GM21717 (cell line): Measurements from ENCODE around the gene TXNRD2.

ENCODE experiments used
- ATAC-seq: cut with Tn5 transposase; IDR thresholded peaks from one replicate; pipeline ENCODE4 v1.9.1; 2021; ENCODE audit warnings: mild to moderate bottlenecking, moderate library complexity; ENCODE audit not compliant: unreplicated experiment

TXNRD2 gene

GRCh38 chr22:19868773-19869471, 72.7 kb downstream of the TXNRD2 start:
- no peak for ATAC-seq

DNA sequence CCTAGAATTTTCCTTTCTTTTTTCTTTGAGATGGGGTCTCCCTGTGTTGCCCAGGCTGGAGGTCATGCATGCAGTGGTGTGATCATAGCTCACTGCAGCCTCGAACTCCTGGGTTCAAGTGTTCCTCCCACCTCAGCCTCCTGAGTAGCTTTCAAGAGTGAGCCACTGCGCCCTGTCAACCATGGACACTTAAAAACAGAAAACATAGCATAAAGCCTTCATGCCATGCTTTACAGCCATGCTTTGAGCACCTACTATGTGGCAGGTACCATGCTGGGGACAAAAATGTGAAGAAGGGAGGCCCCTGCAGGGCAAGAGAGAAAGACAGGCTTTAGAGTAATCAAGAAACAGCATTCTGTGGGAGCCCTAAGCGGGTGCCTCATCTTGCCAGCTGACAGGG, 73.3 kb downstream of the TXNRD2 start:
- no peak for ATAC-seq

DNA sequence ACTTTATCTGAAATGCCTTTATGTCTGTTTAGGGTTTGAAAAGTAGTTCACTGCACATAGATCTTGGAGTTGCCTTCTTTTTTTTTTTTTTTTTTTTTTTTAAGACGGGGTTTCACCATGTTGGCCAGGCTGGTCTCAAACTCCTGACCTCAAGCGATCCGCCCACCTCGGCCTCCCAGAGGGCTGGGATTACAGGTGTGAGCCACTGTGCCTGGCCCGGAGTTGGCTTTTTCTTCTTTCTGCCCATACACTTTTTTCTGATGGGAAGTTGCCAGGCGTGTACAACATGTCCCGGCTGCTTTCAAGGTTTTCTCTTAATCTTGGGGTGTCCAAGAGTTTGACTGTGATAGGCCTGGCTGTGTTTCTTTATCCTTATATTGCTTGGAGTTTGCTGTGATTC, 74.0 kb downstream of the TXNRD2 start:
- no peak for ATAC-seq

- no peak for ATAC-seq
Measured at GRCh38 chr22:19866665-19867009, 75.0 kb downstream of the TXNRD2 start.

DNA sequence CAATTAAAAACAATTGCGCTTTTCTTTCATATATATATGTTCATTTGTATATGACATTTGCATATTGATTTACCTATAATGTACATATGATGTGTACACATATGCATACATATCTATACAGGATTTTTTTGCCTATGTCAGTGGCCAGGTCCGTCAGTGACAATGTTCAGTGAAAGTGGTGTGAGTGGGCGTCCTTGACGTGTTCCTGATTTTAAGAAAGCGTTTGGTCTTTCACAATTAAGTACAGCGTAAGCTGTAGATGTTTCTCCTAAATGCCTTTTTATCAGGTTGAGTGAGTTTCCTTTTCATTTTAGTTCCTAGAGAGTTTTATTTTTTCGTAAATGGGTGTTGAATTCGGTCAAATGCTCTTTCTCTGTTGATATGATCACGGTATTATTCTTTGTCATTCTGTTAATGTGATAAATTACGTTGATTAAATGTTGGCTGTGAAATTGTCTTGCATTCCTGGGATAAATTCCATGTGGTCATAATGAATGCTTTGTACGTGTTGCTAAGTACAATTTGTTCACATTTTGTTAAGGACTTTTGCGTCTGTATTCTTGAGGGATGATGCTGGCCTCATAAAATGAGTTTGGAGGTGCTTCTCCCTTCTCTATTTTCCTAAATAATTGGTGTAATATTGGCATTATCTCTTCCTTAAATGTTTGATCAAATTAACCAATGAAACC, 76.3 kb downstream of the TXNRD2 start:
- ATAC-seq: no peak

DNA sequence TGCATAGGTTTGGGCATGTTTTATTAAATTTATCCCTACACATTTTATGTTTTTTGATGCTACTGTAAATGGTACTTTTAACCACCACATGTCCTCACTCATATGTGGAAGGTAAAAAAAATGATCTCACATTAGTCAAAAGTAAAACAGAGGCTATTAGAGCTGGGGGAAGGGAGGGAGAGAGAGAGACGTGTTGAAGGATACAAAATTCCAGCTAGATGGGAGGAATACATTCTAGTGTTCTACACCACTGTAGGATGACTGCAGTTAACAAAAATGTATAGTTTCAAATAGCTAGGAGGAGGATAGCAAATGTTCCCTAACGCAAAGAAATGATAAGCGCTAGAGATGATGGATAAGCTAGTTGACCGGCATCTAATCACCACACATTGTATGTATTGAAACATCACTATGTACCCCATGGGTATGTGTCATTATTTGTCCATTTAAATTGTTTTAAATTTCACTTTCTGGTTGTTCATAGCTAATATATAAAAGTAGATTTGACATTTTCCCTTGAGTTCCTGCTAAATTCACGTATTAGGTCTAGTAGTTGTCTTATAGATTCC, 77.0 kb downstream of the TXNRD2 start:
- ATAC-seq: no peak

GRCh38 chr22:19863571-19863970, 78.0 kb downstream of the TXNRD2 start:
- ATAC-seq: no peak

- ATAC-seq: no peak
Measured at GRCh38 chr22:19862619-19863246, 78.9 kb downstream of the TXNRD2 start.

- no peak for ATAC-seq
Measured at GRCh38 chr22:19859861-19860510, 81.6 kb downstream of the TXNRD2 start.

DNA sequence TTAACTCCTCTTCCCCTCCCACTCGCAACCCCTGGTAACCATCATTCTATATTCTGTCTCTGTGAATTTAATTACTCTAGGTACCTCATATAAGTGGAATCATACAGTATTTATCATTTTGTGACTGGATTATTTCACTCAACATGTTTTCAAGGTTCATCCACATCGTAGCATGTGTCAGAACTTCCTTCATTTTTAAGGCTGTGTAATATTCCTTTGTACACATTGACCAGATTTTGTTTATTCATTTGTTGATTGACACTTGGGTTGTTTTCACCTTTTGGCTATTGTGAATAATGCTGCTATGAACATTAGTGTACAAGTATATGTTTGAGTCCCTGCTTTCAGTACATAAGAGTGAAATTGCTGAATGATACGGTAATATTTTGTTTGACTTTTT, 84.2 kb downstream of the TXNRD2 start:
- ATAC-seq: no peak

DNA sequence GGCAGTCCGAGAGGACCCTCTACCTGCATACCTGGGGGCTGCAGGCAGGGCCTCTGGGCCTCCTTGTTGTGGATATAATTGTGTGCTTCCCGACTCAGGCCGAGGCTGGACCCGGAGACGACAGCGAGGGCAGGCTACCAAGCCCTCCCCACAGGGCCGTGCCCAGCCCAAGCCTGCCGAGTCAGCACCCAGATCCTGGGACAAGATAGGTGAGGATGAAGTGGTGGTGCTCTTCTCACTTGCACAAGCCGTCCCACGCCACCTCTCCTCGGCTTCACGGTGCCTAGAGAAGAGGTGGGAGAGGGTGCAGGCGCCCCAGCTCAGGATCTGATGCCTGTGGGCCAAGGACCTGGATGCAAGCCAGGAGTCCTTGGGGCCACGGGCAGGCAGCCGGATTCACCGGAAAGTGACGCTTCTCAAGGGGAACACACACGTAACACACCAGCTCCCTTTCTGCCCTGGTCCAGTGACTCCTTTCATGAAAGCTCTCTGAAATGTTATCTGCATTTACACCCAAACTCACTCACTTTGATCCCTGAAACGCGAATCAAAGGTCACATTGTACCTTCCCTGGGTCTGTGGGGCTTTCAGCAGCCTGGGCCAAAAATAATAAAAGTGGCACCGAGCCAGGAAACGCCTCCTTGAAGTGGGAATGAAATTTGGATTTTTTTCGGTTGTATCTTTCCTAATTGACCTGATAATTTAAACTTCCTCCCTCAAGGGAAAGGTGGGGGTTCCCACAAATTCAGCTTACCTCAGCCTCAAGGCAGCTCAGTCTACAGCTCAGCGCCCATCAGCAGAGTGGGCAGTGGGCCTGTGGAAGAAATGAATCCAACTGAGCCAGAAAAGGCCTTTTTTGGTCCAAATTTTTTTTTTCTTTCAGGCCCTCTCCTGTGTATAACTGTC, 85.9 kb downstream of the TXNRD2 start:
- peak; percentile 14 for ATAC-seq

DNA sequence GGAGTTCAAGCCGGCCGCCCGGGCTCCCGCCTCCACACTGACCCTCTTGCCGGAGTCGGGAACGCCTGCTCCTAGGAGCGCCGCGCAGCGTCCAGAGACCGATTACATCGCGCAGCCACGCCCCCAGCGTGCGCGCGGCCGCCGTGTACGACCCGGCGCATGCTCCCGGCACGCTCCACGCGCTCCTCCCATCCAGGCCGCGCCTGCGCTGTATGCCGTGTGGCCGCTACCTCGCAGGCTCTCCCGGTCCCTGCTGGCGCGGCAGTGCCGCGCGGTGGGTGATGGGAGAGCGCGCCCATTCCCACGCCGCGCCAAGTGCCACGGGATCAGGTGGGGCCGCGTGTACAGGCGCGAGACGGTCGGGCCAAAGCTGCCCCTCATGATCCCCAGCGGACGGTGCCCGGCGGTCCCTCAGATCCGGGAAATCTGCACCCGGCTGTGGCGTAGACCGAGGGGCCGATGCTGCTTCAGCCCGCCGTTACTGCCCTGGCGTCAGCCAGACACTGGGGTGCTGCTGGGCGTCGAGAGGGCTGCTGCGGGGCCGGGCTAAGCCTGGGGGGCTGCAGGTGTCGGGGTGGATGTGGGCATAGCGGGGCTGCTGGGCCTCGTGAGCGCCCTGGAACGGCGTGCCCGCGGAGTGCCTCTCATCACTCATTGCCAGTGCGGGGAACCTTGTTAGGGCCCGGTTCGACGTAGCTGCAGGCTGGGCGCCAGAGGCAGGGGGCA, 86.7 kb downstream of the TXNRD2 start, which contains the start of the genes GNB1L and RTL10:
Gene GNB1L, minus strand, starts transcription at position 97 of the 726 bp plus-strand sequence. CDS start 33,519 bp downstream, outside the sequence.
Gene RTL10, minus strand, starts transcription at position 97 of the 726 bp plus-strand sequence. CDS start 2,613 bp downstream, outside the sequence.
- peak; percentile 67 for ATAC-seq

GRCh38 chr22:19853879-19854777, 87.5 kb downstream of the TXNRD2 start:
- ATAC-seq: peak; percentile 7

GRCh38 chr22:19853058-19853878, 88.3 kb downstream of the TXNRD2 start:
- no peak for ATAC-seq

DNA sequence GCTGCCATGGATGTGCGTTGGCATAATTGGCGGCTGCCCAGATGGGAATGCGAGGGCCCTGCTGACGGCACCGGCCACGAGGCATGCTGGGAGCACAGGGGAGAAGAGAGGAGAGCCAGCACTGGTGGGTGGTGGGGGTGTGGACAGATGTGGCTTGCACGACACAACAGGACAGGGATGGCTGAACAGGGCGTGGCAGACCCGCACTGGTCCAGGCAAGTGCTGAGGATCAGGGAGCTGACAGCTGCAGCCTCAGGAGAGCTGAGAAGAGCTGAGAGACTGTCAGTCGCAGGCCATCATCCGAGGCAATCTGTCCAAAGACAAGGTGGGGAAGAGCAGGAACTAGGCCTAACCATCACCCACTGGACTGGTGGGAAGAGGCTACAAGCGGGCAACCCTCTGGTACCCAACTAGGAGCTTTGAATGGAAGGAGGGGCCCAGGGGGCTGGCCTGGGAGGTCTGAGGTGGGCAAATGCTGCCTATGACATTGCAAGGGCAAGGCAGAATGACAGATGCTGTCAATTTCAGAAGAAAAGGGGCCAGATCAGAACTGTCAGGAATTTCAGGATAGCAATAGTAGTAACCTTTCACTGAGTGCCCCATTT, 89.3 kb downstream of the TXNRD2 start:
- no peak for ATAC-seq

DNA sequence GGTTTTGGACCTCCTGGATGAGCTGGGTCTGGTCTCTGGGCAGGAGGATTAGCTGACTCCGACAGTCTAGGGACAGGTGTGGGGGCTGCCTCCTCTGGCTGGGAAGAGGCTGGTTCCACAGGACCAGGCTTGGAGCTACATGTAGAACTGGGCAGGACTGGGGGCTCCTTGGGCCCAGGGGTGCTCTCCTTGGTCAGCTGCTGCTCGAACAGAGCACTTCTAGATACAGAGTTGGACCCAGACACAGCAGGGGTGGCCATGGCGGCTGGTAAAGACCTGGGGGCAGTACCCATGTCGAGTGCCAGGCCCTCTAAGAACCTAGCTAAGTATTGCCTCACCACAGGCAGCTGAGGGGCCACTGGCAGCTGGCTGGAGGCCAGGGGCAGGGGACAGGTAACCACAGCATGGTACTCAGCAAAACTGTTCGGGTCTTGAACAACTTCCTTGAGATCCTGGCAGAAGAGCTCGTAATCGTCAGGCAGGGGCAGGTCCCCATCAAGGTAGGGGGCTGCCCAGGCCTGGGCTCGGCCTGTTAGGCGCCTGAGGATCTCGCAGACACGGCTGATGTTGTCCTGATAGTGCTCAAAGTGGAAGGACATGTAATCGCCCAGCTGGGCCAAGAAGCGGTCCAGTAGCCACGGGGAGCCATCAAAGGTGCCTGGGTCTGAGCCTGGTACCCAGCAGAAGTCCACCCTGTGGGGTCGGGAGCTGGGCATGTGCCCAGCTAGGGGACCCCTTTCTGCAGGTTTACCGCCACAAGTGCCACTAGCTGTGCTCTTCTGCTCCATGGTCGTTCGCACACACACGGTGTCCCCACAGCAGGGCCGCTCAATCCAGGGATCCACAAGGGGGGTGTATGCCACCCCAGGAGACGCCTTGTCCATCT, 90.1 kb downstream of the TXNRD2 start:
- no peak for ATAC-seq
